WTC11 (cell line): ENCODE results near the gene AGBL1.

Source experiments
- ATF1 ChIP-seq: sonication (generic); formaldehyde crosslinking; IDR thresholded peaks from 2 replicates; pipeline ENCODE4 v1.8.1; 2023; ENCODE audit warnings: mild to moderate bottlenecking, moderate library complexity, missing genetic modification reagents
- ATF3 ChIP-seq: sonication (generic); formaldehyde crosslinking; conservative IDR thresholded peaks from 2 replicates; pipeline ENCODE4 v1.8.1; 2022; ENCODE audit warnings: mild to moderate bottlenecking, missing genetic modification reagents
- ESRRA ChIP-seq: sonication (generic); formaldehyde crosslinking; IDR thresholded peaks from 2 replicates; pipeline ENCODE4 v1.8.1; 2022; ENCODE audit warnings: mild to moderate bottlenecking, missing genetic modification reagents, borderline replicate concordance
- JUN ChIP-seq: sonication (generic); formaldehyde crosslinking; IDR thresholded peaks from 2 replicates; pipeline ENCODE4 v1.8.0; 2023; ENCODE audit warnings: mild to moderate bottlenecking, missing genetic modification reagents
- NFE2L1 ChIP-seq: sonication (generic); formaldehyde crosslinking; IDR thresholded peaks from 2 replicates; pipeline ENCODE4 v1.8.1; 2023; ENCODE audit warnings: missing genetic modification reagents
- SP1 ChIP-seq: sonication (generic); formaldehyde crosslinking; conservative IDR thresholded peaks from 2 replicates; pipeline ENCODE4 v1.8.1; 2022; ENCODE audit warnings: missing genetic modification reagents
- ZBTB43 ChIP-seq: sonication (generic); formaldehyde crosslinking; IDR thresholded peaks from 2 replicates; pipeline ENCODE4 v1.8.1; 2023; ENCODE audit warnings: mild to moderate bottlenecking, missing genetic modification reagents
- TF ChIP-seq, protein P1 (sequence below): sonication (generic); formaldehyde crosslinking; IDR thresholded peaks from 2 replicates; pipeline ENCODE4 v1.8.0; 2023; ENCODE audit warnings: mild to moderate bottlenecking, missing genetic modification reagents
- TF ChIP-seq, protein P2 (sequence below): fragments of 200-600 bp; IDR thresholded peaks from 2 replicates; pipeline ENCODE4 v1.8.0; 2022; ENCODE audit warnings: antibody characterized with exemption
- TF ChIP-seq, protein P3 (sequence below): sonication (generic); formaldehyde crosslinking; IDR thresholded peaks from 2 replicates; pipeline ENCODE4 v1.8.0; 2022; ENCODE audit warnings: mild to moderate bottlenecking, missing genetic modification reagents

- TF ChIP-seq, protein P1, sequence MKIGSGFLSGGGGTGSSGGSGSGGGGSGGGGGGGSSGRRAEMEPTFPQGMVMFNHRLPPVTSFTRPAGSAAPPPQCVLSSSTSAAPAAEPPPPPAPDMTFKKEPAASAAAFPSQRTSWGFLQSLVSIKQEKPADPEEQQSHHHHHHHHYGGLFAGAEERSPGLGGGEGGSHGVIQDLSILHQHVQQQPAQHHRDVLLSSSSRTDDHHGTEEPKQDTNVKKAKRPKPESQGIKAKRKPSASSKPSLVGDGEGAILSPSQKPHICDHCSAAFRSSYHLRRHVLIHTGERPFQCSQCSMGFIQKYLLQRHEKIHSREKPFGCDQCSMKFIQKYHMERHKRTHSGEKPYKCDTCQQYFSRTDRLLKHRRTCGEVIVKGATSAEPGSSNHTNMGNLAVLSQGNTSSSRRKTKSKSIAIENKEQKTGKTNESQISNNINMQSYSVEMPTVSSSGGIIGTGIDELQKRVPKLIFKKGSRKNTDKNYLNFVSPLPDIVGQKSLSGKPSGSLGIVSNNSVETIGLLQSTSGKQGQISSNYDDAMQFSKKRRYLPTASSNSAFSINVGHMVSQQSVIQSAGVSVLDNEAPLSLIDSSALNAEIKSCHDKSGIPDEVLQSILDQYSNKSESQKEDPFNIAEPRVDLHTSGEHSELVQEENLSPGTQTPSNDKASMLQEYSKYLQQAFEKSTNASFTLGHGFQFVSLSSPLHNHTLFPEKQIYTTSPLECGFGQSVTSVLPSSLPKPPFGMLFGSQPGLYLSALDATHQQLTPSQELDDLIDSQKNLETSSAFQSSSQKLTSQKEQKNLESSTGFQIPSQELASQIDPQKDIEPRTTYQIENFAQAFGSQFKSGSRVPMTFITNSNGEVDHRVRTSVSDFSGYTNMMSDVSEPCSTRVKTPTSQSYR (CRISPR knock-in tag) = no peak
- TF ChIP-seq, protein P2, sequence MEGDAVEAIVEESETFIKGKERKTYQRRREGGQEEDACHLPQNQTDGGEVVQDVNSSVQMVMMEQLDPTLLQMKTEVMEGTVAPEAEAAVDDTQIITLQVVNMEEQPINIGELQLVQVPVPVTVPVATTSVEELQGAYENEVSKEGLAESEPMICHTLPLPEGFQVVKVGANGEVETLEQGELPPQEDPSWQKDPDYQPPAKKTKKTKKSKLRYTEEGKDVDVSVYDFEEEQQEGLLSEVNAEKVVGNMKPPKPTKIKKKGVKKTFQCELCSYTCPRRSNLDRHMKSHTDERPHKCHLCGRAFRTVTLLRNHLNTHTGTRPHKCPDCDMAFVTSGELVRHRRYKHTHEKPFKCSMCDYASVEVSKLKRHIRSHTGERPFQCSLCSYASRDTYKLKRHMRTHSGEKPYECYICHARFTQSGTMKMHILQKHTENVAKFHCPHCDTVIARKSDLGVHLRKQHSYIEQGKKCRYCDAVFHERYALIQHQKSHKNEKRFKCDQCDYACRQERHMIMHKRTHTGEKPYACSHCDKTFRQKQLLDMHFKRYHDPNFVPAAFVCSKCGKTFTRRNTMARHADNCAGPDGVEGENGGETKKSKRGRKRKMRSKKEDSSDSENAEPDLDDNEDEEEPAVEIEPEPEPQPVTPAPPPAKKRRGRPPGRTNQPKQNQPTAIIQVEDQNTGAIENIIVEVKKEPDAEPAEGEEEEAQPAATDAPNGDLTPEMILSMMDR = no peak
- TF ChIP-seq, protein P3, sequence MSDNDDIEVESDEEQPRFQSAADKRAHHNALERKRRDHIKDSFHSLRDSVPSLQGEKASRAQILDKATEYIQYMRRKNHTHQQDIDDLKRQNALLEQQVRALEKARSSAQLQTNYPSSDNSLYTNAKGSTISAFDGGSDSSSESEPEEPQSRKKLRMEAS (CRISPR knock-in tag) = no peak
- TF ChIP-seq ATF1 (CRISPR knock-in tag) (no peak), ZBTB43 (CRISPR knock-in tag) (no peak), SP1 (CRISPR knock-in tag) (no peak), JUN (CRISPR knock-in tag) (no peak), ESRRA (CRISPR knock-in tag) (no peak), NFE2L1 (no peak), ATF3 (CRISPR knock-in tag) (no peak)
Observed at GRCh38 chr15:86157606-86158293, 78.1 kb downstream of the AGBL1 start.
